GM19438 (cell line): ENCODE data around the gene TCF12.
"Not testable (repeated sequence)": the region's sequence is repeated elsewhere in the genome, so short reads cannot be mapped to it uniquely, and the experiment has no call there.

Source experiments
- ATAC-seq: cut with Tn5 transposase; IDR thresholded peaks from one replicate; pipeline ENCODE4 v1.9.1; 2021; ENCODE audit warnings: low read depth; ENCODE audit not compliant: unreplicated experiment

TCF12 gene

DNA sequence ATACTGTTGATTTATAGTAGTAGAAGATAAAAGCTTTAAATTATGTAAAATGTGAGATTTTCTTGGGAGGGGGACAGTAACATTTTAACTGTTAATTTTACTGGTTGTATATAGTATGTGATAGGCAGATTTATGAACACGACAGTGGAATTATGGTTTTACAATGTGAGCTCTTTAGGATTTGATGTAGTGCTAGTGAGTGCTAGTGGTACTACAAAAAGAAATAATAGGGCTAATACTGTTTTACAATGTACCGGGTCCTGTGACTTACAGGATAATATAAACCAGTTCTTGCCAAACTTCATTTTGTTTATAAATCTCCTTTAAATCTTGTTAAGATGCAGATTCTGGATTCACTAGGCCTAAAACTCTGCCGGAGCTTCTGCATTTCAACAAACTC, 165.7 kb downstream of the TCF12 start:
- ATAC-seq: no peak

DNA sequence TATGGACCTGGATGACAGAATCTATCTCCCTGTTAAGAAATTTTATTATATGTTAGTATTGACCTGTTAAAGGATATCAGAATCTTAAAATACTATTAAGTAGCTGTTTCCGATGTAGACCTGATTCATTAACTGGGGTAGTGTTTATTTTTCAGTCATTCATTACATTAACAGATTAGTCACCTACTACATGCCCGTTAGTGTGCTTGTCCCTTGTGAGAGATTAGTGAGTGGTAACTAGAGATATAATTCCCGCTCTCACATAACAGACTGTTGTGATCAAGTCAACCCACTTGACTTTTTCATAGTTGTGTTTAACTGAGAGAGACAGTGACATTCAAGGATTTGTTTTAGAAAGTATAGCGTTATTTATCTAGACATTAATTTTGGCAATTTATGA, 166.8 kb downstream of the TCF12 start:
- ATAC-seq: no peak

GRCh38 chr15:57086857-57087427, 168.5 kb downstream of the TCF12 start:
- ATAC-seq: no peak

GRCh38 chr15:57089815-57090495, 171.5 kb downstream of the TCF12 start:
- no peak for ATAC-seq

GRCh38 chr15:57090496-57090859, 172.0 kb downstream of the TCF12 start:
- no peak for ATAC-seq

DNA sequence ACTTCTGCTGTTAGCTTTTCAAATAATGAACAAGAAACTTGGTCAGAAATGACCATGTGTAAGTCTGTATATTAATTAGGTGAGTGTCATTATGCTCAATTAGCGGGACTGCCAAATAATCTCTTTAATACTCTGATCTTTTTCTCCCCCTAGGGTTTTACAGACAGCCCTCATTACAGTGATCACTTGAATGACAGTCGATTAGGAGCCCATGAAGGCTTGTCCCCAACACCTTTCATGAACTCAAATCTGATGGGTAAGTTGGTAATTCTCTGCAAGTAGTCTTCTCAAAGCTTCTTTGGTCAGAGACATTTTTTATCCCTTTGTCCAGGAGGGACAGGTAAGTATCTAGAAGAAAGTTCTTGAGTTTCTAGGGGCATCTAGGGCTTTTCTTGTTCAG, 173.2 kb downstream of the TCF12 start:
- no peak for ATAC-seq

GRCh38 chr15:57092252-57092651, 173.8 kb downstream of the TCF12 start:
- no peak for ATAC-seq

DNA sequence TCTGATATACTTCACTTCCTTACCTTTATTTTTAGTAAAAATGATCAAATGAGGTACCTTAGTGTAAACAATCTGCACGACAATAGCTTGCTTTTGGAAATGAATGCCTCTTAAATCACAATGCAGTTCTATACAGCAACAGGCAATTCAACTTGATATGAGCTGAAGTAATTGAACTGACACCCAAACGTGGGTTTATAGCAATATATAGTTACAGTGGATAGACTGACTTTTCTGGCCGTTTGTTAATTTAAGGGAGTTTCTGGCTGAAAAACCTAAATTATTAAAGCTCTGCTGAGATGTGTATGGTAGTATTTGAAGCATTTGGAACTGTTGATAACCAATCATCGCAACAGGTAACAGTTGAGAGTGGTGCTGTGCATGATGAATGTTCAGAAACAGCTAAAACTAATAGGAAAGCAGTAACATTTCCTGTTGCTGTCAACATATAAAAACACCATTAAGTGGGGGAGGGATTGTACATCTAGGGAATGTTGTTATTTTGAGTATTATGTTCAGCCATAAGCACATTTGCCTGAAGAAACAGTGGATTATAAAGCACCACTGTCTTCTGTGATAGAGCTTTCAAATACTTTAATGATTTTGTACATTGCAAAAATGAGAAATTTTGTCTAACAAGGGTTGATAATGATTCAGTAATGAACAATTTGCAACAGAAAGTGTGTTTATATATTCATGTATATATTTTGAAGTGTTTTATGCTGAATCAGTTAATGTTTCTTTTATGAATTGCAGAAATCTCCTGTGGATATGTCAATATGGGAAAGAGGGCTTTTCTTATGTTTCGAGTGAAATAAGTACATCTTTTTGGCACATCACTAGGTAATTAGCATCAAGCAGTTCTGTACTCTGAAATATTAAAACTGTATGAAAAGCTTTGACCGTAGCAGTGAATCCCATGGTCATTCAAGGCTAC, 176.1 kb downstream of the TCF12 start:
- ATAC-seq: no peak

DNA sequence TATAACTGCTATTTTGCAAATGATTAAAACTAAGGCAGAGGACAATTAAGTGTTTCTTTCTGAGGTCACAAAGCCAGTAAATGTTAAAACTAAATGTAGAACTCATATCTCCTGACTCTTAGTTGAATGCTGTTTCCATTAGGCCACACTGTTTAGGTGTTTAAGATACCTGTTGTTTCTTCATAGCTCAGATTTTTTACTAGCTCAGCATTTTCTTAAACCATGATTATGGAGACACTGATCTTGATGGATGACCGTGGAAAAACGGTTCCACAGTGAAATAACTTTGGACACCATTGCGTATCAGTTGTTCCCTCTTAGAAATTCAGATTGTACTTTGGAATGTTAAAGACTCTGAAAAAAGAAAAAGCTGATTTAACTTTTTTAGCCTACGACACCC, 177.5 kb downstream of the TCF12 start:
- ATAC-seq: no peak

DNA sequence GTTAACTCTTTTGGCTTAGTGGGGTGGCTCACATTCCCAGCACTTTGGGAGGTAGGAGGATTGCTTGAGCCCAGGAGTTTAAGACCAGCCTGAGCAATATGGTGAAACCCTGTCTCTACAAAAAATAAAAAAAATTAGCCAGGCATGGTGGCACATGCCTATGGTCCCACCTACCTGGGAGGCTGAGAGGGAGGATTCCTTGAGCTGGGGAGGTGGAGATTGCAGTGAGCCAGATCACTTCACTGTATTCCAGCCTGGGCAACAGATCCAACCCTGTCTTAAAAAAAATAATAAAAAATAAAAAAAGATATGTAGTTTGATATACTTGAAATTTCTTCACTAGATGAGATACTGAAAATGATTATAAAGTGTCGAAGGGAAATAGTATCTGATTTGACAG, 178.8 kb downstream of the TCF12 start:
- ATAC-seq: no peak

GRCh38 chr15:57097919-57098543, 179.6 kb downstream of the TCF12 start:
- ATAC-seq: not testable (repeated sequence)

DNA sequence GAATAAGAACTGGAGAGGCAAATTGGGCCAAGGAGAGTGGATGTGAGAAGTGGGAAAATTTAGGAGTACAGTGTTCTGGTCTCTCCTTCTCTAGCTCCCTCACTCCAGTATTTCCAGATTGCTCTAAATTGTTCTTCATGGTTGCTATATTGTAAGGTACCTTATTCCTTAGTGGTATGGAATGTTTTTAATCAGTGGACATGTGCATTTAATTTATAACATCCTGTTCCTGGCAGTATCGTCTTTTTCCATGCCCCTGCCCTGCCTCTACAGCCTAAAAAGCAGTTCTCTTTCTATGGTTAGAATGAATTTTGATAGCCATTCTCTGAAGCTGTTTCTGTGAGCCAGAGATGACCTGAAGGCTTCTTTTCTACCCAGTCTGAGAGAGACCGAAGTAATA, 180.5 kb downstream of the TCF12 start:
- ATAC-seq: no peak

DNA sequence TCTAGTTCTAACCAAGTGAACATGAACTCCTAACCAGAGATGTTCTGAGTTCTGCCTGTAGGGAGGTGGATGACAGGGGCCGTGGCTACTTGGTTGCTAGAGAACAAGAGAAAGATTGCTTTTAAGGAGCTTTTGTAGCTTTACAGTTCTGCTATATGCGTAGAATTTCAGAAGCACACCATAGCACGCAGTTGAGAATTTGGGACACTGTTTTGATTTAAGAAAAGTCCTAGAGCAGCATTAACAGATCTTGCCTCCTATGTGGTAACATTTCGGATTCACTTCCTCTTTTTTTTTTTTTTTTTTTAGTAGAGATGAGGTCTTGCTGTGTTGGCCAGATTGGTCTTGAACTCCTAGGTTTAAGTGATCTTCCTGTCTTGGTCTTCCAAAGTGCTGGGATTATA, 181.7 kb downstream of the TCF12 start:
- no peak for ATAC-seq

DNA sequence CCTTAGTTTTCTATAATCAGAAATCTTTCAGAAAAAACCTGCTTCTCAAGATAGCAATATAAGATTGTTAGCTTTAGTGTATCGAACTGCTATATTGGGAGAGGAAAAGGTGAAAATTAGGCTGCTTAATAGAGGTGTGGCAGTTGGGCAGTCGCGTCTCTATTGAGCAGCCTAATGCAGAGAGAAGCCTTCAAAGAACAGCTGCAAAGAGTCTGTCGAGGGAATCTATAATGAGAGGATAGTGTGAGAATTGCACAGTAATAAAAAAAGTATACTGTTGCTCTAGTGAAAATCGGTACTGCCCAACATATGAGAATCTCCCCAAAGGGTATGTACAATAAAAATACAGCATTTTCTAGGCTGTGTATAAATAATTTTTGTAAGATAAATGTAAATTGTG, 184.4 kb downstream of the TCF12 start:
- no peak for ATAC-seq

DNA sequence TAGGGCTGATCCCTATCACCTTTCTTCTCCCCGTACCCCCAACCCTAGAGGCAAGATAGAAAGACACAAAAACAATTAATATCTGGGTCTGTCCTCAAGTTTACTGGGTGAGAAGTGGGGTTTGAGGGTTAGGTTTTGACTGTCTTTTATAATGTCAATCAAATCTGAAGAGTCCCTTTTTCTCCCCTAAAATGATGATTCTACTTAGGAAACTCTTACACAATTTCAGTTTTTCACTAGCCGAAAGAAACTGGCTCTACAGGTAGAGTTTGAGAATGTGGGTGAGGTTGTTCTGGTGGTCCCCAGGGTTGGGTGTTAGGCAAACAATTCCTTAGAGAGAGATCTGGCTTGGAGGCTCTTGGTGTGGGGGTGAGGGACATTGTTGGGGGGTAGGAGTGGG, 189.9 kb downstream of the TCF12 start:
- ATAC-seq: no peak

DNA sequence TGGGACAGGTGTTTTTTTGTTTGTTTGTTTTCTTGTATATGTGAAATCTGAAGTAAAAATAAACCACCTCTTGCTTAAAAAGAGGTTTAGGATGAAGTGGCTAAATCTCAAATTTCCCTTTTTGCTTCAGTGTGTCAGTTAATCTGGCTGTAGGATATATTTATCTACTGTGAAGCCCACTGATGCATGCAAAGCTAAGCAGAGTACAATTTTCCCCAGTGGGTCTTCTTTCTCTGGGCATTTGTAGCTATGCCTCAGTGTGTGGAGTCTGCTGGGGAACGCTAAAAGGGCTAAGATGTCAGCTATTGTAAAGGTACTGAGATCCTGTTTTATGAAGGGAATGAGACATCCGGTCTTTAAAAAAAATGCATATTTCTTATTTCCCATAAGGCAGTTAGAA, 190.6 kb downstream of the TCF12 start:
- ATAC-seq: no peak

DNA sequence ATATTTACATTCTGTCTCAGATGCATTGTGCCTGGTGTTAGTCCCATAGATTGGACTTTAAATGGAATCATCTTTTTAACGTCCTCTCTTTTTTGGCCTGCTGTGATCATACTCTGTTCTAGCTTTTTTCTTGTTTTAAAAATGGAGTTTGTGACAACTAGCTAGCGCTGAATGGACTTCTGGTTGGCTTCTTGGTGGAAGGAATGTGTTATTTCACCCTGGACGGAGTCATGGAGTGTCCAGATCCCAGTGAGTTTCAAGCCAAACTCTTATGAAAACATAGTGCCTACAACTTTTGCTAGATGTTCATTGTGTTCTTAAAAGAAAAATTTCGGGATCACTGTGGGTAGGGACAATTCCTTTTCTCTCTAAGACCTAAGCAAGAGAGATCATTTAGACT, 192.6 kb downstream of the TCF12 start:
- no peak for ATAC-seq

- ATAC-seq: no peak
These were observed 193.7 kb downstream of the TCF12 start for GRCh38 chr15:57112178-57112577.

GRCh38 chr15:57114070-57114469, 195.6 kb downstream of the TCF12 start:
- ATAC-seq: no peak

GRCh38 chr15:57118013-57118799, 199.8 kb downstream of the TCF12 start:
- ATAC-seq: no peak
